SH-SY5Y (cell line): ENCODE results near the gene KRT37.

ENCODE experiments used
- GATA2 ChIP-seq: IDR thresholded peaks from 2 replicates; pipeline ENCODE4 v1.6.1; 2011; ENCODE audit warnings: mild to moderate bottlenecking, low read depth, low read length
- GATA3 ChIP-seq: IDR thresholded peaks from 2 replicates; pipeline ENCODE4 v1.6.1; 2011; ENCODE audit warnings: low read depth, mild to moderate bottlenecking, low read length, moderate library complexity

DNA sequence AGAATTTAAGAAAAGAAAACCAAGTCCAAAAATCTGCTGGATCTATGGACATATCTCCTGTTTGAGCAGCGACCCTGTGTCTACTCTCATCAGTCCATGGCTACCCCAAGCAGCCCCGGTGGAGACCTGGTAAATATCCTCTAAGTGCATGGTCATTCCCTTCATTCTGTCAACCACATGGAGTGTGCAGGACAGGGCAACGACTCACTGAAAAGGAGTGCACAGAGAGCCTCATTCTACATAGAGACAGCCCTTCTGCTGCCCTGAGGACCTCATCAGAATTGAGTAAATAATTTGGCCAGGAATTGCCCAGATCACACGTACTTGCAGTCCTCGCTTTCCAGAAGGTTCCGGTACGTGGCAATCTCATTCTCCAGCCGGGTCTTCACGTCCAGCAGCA lies 13.4 kb upstream of the KRT37 start:
- TF ChIP-seq GATA3 (no peak), GATA2 (no peak)
